Measurements from ENCODE around the gene LIMK1.

DNA sequence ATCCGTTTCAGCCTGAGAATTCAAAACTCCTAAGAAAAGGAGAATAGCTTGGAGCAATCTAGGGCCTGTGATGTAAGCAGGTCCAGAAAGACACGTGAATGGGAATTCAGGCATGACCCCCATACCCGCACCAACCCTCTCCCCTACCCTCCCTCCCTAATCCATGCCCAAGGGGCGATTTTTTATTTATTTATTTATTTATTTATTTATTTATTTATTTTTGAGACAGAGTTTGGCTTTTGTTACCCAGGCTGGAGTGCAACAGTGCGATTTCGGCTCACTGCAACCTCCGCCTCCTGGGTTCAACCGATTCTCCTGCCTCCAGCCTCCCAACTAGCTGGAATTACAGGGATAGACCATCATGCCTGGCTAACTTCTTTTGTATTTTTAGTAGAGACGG, 74.0 kb downstream of the LIMK1 start:
- TF ChIP-seq, protein P1, sequence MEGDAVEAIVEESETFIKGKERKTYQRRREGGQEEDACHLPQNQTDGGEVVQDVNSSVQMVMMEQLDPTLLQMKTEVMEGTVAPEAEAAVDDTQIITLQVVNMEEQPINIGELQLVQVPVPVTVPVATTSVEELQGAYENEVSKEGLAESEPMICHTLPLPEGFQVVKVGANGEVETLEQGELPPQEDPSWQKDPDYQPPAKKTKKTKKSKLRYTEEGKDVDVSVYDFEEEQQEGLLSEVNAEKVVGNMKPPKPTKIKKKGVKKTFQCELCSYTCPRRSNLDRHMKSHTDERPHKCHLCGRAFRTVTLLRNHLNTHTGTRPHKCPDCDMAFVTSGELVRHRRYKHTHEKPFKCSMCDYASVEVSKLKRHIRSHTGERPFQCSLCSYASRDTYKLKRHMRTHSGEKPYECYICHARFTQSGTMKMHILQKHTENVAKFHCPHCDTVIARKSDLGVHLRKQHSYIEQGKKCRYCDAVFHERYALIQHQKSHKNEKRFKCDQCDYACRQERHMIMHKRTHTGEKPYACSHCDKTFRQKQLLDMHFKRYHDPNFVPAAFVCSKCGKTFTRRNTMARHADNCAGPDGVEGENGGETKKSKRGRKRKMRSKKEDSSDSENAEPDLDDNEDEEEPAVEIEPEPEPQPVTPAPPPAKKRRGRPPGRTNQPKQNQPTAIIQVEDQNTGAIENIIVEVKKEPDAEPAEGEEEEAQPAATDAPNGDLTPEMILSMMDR (IDR thresholded peaks at IDR 0.05; ENCODE audit: low read length): no peak
- TF ChIP-seq EZH2 (optimal IDR thresholded peaks at IDR 0.05; ENCODE audit: low read depth, low read length): no peak
- no peak for TF ChIP-seq EZH2phosphoT487 (IDR thresholded peaks at IDR 0.05; ENCODE audit: low read length)
